ENCODE data around the gene COG2. TPM values are rescaled to one million over a fixed set of nuclear protein-coding genes. Genes with fewer than 3 reads are reported as not detected.

COG2 gene
- polyA plus RNA-seq, 1 experiment: 21.5 TPM

DNA sequence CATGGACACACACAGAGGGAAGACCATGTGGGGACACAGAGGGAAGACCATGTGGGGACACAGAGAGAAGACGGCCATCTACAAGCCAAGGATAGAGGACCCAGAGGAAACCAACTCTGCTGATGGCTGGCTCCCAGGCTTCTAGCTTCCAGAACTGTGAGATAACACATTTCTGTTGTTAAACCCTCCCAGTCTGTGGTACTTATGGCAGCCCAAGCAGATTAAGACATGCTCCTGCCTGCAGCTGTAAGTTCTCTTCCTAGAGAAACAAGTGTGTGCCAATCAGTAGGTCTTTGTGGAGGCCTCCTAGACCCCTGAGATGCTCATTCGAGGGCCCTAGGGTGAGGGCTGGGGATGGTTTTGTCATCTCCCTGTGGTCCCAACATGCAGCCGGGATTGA, 69.0 kb downstream of the COG2 start:
- CTCF ChIA-PET: no interaction called here
- no peaks in the 10 kb centered on the region for H3K9me3 ChIP-seq (ENCODE audit: control insufficient read depth, insufficient read depth, low read length)

DNA sequence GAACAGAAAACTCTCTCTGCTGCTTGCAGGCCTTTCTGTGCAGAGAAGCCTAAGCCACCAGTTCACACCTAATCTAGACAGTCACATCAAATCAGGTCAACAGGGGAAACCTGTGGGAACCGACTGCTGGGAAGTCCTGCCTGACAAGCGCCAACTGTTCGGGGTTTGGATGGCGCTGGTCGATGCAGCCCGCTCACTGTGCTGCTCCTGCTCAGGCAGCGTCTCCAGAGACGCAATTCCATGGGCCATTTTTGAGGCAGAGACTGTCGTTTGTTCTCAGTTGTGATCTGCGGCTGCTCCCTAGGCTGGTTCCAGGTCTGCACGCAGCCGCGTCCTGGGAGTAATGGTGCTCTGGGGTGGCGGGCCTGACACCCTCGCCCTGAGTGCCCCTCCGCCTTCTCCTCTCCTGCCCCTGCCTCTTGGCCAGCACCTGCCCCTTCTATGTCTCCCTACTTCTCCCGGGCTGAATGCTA, 70.2 kb downstream of the COG2 start:
- Histone ChIP-seq H3K4me3 (ENCODE audit: low read depth, low read length) (no peak overlapping the region), H3K27me3 (ENCODE audit: control insufficient read depth, insufficient read depth, low read length) (peaks cover 3% of the 10 kb centered on the region), H3K9me3 (ENCODE audit: control insufficient read depth, insufficient read depth, low read length) (no peaks in the 10 kb centered on the region), H3K27ac (ENCODE audit: low read depth, low read length) (no peak overlapping the region)
- DNase-seq (ENCODE audit: low read depth, low spot score): no peak
- TF ChIP-seq, protein P1, sequence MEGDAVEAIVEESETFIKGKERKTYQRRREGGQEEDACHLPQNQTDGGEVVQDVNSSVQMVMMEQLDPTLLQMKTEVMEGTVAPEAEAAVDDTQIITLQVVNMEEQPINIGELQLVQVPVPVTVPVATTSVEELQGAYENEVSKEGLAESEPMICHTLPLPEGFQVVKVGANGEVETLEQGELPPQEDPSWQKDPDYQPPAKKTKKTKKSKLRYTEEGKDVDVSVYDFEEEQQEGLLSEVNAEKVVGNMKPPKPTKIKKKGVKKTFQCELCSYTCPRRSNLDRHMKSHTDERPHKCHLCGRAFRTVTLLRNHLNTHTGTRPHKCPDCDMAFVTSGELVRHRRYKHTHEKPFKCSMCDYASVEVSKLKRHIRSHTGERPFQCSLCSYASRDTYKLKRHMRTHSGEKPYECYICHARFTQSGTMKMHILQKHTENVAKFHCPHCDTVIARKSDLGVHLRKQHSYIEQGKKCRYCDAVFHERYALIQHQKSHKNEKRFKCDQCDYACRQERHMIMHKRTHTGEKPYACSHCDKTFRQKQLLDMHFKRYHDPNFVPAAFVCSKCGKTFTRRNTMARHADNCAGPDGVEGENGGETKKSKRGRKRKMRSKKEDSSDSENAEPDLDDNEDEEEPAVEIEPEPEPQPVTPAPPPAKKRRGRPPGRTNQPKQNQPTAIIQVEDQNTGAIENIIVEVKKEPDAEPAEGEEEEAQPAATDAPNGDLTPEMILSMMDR (IDR thresholded peaks at IDR 0.05; ENCODE audit: low read depth, low read length): no peak
- POLR2A ChIA-PET: no interaction called here
- CTCF ChIA-PET: no interaction called here

More for the DNA sequence above, 69.0 kb downstream of the COG2 start:
- POLR2A ChIA-PET: no interaction called here
- no peak for DNase-seq (ENCODE audit: low read depth, low spot score)
- Histone ChIP-seq H3K27ac (ENCODE audit: low read depth, low read length) (no peak overlapping the region), H3K27me3 (ENCODE audit: control insufficient read depth, insufficient read depth, low read length) (peaks cover 7% of the 10 kb centered on the region), H3K4me3 (ENCODE audit: low read depth, low read length) (no peak overlapping the region)
- TF ChIP-seq, protein P1 (IDR thresholded peaks at IDR 0.05; ENCODE audit: low read depth, low read length): no peak

DNA sequence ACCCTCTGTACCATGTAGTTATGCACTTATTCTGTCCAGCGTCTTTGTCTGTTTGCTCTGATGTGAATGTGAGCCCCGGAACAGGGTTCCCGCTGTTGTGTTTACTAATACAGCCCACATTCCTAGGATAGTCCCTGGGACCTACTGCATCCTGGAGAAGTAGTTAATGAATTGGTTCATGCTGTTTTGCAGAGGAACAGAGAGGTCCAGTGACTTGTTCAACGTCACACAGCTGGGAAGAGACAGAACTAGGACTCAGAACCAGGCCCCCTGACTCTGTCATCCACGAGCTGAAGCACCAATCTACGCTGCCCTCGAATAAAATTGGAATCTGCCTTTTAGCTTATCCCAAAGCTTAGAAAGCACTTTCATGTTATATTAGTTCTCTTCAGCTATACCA, 70.9 kb downstream of the COG2 start:
- Histone ChIP-seq H3K27me3 (ENCODE audit: control insufficient read depth, insufficient read depth, low read length) (peaks cover 3% of the 10 kb centered on the region), H3K27ac (ENCODE audit: low read depth, low read length) (no peak overlapping the region), H3K9me3 (ENCODE audit: control insufficient read depth, insufficient read depth, low read length) (no peaks in the 10 kb centered on the region), H3K4me3 (ENCODE audit: low read depth, low read length) (no peak overlapping the region)
- DNase-seq (ENCODE audit: low read depth, low spot score): no peak
- TF ChIP-seq, protein P1 (IDR thresholded peaks at IDR 0.05; ENCODE audit: low read depth, low read length): no peak
- ChIA-PET CTCF (interaction anchor here (1.2 to 1.8 kb wide), 2 partner anchors 60 to 70 kb away, joined by 3 to 6 read pairs; no protein-coding TSS in a partner anchor), POLR2A (no interaction called here)

DNA sequence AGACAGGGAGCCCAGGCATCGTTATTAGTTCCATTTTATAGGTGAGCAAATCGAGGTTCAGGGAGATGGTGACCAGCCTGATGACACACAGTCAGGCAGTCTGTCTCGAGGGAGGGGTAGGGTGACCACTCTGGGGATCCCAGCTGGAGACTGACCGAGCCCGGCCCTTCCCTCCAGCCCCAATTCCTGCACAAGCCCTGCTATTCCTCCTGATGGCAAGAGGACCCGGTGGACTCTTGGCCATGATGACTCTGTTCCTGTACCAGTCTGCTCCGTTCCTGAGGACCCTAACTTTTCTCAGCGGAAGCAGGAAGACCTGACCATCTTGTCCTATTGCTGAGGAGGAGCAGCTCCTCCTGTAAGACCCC, 71.2 kb downstream of the COG2 start:
- Histone ChIP-seq H3K27ac (ENCODE audit: low read depth, low read length) (no peak overlapping the region), H3K9me3 (ENCODE audit: control insufficient read depth, insufficient read depth, low read length) (no peaks in the 10 kb centered on the region), H3K27me3 (ENCODE audit: control insufficient read depth, insufficient read depth, low read length) (peaks cover 3% of the 10 kb centered on the region), H3K4me3 (ENCODE audit: low read depth, low read length) (0 out of 2 replicates have a peak overlapping the region, but pooled peaks have one; percentile 4)
- TF ChIP-seq, protein P1 (IDR thresholded peaks at IDR 0.05; ENCODE audit: low read depth, low read length): no peak
- ChIA-PET CTCF (interaction anchor here (1.2 to 1.8 kb wide), 2 partner anchors 60 to 71 kb away, joined by 3 to 6 read pairs; no protein-coding TSS in a partner anchor), POLR2A (interaction anchor here (0.5 to 0.6 kb wide), 3 partner anchors 11 to 639 kb away, joined by 3 to 6 read pairs (median 3); no protein-coding TSS in a partner anchor)
- DNase-seq (ENCODE audit: low read depth, low spot score): no peak

DNA sequence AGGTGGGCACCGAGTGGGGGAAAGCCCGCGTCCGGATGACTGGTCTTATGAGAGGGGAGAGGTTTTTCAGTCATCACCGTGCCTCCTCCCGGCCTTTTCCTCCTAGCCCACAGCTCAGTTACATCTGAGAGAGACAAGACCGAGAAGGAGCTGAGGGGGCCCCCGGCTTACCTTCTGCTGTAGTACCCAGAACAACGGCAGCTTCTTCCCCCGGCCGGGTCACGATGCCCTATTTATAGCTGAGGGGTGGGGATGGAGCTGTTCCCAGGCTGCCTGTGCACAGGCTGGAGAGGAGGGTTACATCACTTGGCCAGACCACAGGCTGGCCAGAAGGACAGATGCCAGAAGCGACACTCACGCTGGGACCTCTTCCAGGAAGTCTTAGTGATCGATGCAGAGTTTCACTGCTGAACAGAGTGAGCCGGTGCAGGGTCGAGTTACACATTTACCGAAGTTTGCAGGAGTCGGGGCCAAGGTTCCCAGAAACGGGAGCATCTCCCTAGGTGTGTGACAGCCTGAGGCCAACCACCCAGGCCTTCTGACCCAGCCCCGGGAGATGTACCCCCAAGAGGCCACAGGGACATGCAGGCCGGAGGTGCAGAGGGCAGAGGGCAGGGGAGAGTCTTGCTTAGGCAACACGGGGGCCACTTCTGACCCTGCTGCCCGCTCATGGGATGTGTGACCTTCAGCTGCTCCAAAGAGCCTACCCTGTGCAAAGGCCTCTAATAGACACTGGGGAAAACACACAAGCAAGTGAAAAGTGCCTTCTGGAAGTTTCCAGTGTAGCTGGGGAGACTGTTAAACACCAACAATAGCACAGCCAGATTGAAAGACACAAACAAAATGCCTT, 71.9 kb downstream of the COG2 start, which contains the start of gene AGT:
Gene AGT, minus strand, starts transcription at position 208 of the 850 bp plus-strand sequence. CDS start 3,299 bp downstream, outside the sequence.
- no peak within 1 kb of the TSS for H3K27ac ChIP-seq (ENCODE audit: low read depth, low read length)
- ChIA-PET POLR2A (interaction anchor here (0.5 to 0.6 kb wide), 3 partner anchors 10 to 639 kb away, joined by 3 to 6 read pairs (median 3); no protein-coding TSS in a partner anchor), CTCF (interaction anchor here (1.2 to 1.8 kb wide), 2 partner anchors 59 to 71 kb away, joined by 3 to 6 read pairs; no protein-coding TSS in a partner anchor)
- 0 out of 2 replicates have a peak within 1 kb of the TSS, but pooled peaks have one; percentile 4 for H3K4me3 ChIP-seq (ENCODE audit: low read depth, low read length)
- peak; percentile 74 for DNase-seq (ENCODE audit: low read depth, low spot score)
- no peaks in the 10 kb centered on the region for H3K9me3 ChIP-seq (ENCODE audit: control insufficient read depth, insufficient read depth, low read length)
- TF ChIP-seq, protein P1 (IDR thresholded peaks at IDR 0.05; ENCODE audit: low read depth, low read length): no peak
- peaks cover 2% of the 10 kb centered on the region for H3K27me3 ChIP-seq (ENCODE audit: control insufficient read depth, insufficient read depth, low read length)

Measured in AG04450 (cell line).